ENCODE measurements around the gene ILRUN. TPM values are rescaled to one million over a fixed set of nuclear protein-coding genes. Genes with fewer than 3 reads are reported as not detected.

Gene ILRUN
- total and polyA plus RNA-seq, 9 of the 15 experiments (the other 6 are each of a cell fraction or from before 2014, with no cell fraction given), result 24.9 to 78.9 (median 53.4) TPM

DNA sequence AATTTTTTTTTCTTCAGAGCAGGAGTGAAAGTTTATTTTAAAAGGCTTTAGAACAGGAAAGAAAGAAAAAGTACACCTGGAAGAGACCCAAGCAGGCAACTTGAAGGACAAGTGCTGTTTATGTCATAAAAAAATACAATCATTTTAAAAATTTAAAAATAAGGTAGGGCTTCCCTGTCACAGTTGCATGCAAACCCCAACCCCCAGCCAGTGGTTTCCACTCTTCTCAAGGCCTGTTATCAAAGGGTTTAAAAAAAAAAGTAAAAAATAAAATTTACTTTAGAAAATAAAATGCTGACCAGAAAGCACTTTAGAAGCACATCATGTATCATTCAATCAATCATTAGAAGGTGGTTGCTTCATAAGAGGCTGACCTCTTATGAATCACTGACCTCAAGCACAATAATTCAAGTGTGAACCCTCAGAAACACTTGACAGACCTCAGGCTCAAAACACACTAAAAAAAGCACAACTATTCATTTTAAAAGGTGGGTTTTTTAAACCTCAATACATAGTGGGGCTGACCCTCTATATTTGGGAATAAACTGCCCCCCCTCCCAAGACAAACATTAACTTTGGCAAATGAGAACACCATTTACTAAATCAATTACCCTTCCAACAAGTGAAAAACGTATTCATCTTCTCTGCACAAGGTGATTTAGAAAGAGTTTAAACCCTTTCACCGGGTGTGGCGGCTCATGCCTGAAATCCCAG lies 15.6 kb downstream of the ILRUN start (continued):
- TF ChIP-seq, protein P1, sequence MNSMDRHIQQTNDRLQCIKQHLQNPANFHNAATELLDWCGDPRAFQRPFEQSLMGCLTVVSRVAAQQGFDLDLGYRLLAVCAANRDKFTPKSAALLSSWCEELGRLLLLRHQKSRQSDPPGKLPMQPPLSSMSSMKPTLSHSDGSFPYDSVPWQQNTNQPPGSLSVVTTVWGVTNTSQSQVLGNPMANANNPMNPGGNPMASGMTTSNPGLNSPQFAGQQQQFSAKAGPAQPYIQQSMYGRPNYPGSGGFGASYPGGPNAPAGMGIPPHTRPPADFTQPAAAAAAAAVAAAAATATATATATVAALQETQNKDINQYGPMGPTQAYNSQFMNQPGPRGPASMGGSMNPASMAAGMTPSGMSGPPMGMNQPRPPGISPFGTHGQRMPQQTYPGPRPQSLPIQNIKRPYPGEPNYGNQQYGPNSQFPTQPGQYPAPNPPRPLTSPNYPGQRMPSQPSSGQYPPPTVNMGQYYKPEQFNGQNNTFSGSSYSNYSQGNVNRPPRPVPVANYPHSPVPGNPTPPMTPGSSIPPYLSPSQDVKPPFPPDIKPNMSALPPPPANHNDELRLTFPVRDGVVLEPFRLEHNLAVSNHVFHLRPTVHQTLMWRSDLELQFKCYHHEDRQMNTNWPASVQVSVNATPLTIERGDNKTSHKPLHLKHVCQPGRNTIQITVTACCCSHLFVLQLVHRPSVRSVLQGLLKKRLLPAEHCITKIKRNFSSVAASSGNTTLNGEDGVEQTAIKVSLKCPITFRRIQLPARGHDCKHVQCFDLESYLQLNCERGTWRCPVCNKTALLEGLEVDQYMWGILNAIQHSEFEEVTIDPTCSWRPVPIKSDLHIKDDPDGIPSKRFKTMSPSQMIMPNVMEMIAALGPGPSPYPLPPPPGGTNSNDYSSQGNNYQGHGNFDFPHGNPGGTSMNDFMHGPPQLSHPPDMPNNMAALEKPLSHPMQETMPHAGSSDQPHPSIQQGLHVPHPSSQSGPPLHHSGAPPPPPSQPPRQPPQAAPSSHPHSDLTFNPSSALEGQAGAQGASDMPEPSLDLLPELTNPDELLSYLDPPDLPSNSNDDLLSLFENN (IDR thresholded peaks at IDR 0.05; ENCODE audit: low read depth in 2 of 2, low read length in 2 of 2), result no peak
- no peak for TF ChIP-seq SOX6 (IDR thresholded peaks at IDR 0.05)
- peak; percentile 56; the same call in 1 of the 2 replicates for TF ChIP-seq SMARCA4 (IDR thresholded peaks at IDR 0.05)
- no peak for TF ChIP-seq ZNF146 (CRISPR knock-in tag; IDR thresholded peaks at IDR 0.05; ENCODE audit: unreplicated experiment)
- TF ChIP-seq BACH1 (tag; IDR thresholded peaks at IDR 0.05), result no peak
- no peak for TF ChIP-seq NCOR1 (IDR thresholded peaks at IDR 0.05)
- peak; percentile 90 for TF ChIP-seq MEIS2 (IDR thresholded peaks at IDR 0.05; ENCODE audit: partially characterized antibody)
- TF ChIP-seq, protein P2, sequence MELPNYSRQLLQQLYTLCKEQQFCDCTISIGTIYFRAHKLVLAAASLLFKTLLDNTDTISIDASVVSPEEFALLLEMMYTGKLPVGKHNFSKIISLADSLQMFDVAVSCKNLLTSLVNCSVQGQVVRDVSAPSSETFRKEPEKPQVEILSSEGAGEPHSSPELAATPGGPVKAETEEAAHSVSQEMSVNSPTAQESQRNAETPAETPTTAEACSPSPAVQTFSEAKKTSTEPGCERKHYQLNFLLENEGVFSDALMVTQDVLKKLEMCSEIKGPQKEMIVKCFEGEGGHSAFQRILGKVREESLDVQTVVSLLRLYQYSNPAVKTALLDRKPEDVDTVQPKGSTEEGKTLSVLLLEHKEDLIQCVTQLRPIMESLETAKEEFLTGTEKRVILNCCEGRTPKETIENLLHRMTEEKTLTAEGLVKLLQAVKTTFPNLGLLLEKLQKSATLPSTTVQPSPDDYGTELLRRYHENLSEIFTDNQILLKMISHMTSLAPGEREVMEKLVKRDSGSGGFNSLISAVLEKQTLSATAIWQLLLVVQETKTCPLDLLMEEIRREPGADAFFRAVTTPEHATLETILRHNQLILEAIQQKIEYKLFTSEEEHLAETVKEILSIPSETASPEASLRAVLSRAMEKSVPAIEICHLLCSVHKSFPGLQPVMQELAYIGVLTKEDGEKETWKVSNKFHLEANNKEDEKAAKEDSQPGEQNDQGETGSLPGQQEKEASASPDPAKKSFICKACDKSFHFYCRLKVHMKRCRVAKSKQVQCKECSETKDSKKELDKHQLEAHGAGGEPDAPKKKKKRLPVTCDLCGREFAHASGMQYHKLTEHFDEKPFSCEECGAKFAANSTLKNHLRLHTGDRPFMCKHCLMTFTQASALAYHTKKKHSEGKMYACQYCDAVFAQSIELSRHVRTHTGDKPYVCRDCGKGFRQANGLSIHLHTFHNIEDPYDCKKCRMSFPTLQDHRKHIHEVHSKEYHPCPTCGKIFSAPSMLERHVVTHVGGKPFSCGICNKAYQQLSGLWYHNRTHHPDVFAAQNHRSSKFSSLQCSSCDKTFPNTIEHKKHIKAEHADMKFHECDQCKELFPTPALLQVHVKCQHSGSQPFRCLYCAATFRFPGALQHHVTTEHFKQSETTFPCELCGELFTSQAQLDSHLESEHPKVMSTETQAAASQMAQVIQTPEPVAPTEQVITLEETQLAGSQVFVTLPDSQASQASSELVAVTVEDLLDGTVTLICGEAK (IDR thresholded peaks at IDR 0.05), result no peak
- TF ChIP-seq, protein P2 (CRISPR knock-in tag; IDR thresholded peaks at IDR 0.05), result no peak
- no peak for TF ChIP-seq ZNF121 (CRISPR knock-in tag; conservative IDR thresholded peaks at IDR 0.05)
- TF ChIP-seq ZFP36 (IDR thresholded peaks at IDR 0.05; ENCODE audit: low read depth, low read length, partially characterized antibody), result no peak
- no peak for TF ChIP-seq NR2F6 (CRISPR knock-in tag; IDR thresholded peaks at IDR 0.05)

All from K562 (cell line).